ENCODE measurements around the gene ENOSF1.

DNA sequence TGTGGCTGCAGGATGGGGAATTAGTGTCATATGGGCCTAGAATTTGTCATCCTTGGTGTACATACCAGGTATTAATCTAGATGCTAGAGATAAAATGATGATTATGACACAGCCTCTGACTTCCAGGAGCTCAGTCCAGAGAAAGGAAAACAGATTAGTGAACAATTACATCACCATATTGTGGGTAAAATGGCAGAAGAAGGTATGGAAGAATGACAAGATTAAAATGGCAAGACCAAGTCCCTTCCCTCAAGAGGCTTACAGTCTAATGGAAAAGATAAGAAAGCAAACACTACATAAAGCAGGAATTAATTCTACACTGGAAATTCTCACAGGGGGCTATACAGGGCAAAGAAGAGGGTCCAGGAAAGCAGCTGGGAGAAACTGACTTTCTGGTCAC lies 80.9 kb downstream of the ENOSF1 start:
- no peak for TF ChIP-seq POLR2A (IDR thresholded peaks at IDR 0.05)
- TF ChIP-seq CTCF (IDR thresholded peaks at IDR 0.05) = no peak
